HepG2 (cell line): ENCODE data around the gene FAT1. TPM values are rescaled to one million over a fixed set of nuclear protein-coding genes. Genes with fewer than 3 reads are reported as not detected.

Experiments used
- AGO1 ChIP-seq: fragments of 200-400 bp; formaldehyde crosslinking; IDR thresholded peaks from 2 replicates; pipeline ENCODE4 v1.6.1; 2017; ENCODE audit warnings: mild to moderate bottlenecking, low read depth, low read length, moderate library complexity; ENCODE audit not compliant: poor library complexity, severe bottlenecking
- ATF7 ChIP-seq, 2 experiments: fragments of 450-650 bp in 1 of 2; sonication (generic) in 1 of 2; formaldehyde crosslinking in 1 of 2; IDR thresholded peaks; 2 replicates each; pipeline versions ENCODE4 v1.4.0 to v1.6.1; 2016 to 2020; ENCODE audit warnings: antibody characterized with exemption in 1 of 2, mild to moderate bottlenecking in 1 of 2, missing genetic modification reagents in 1 of 2
- ATF7-NPFF ChIP-seq: sonication (generic); formaldehyde crosslinking; IDR thresholded peaks from 2 replicates; pipeline ENCODE4 v1.8.1; 2023; ENCODE audit warnings: mild to moderate bottlenecking, low read depth, missing genetic modification reagents, moderate library complexity
- GZF1 ChIP-seq: sonication (generic); formaldehyde crosslinking; IDR thresholded peaks from 2 replicates; pipeline ENCODE4 v1.5.1; 2020; ENCODE audit warnings: mild to moderate bottlenecking, missing genetic modification reagents
- PITX1 ChIP-seq: sonication (generic); formaldehyde crosslinking; IDR thresholded peaks from 2 replicates; pipeline ENCODE4 v1.5.1; 2020; ENCODE audit warnings: mild to moderate bottlenecking, missing genetic modification reagents
- RNF2 ChIP-seq: fragments of 450-650 bp; conservative IDR thresholded peaks from 2 replicates; pipeline ENCODE4 v1.6.1; 2016; ENCODE audit warnings: low read depth
- RXRB ChIP-seq: IDR thresholded peaks from 2 replicates; pipeline ENCODE4 v1.6.1; 2016; ENCODE audit warnings: borderline replicate concordance, missing genetic modification reagents, missing compliant biosample characterization
- SKI ChIP-seq: fragments of 450-650 bp; IDR thresholded peaks from one replicate; pipeline ENCODE4 v1.6.1; 2018; ENCODE audit warnings: mild to moderate bottlenecking; ENCODE audit not compliant: partially characterized antibody
- TRAFD1 ChIP-seq: sonication (generic); formaldehyde crosslinking; IDR thresholded peaks from 2 replicates; pipeline ENCODE4 v1.5.1; 2020; ENCODE audit warnings: missing genetic modification reagents, mild to moderate bottlenecking, borderline replicate concordance
- ZFP90 ChIP-seq: sonication (generic); formaldehyde crosslinking; IDR thresholded peaks from 2 replicates; pipeline ENCODE4 v1.8.0; 2022; ENCODE audit warnings: missing genetic modification reagents, mild to moderate bottlenecking, inconsistent platforms, borderline replicate concordance
- ZNF10 ChIP-seq: sonication (generic); formaldehyde crosslinking; IDR thresholded peaks from 2 replicates; pipeline ENCODE4 v1.4.0; 2020; ENCODE audit warnings: mild to moderate bottlenecking, low read depth, missing genetic modification reagents, borderline replicate concordance
- ZNF264 ChIP-seq: sonication (generic); formaldehyde crosslinking; IDR thresholded peaks from 2 replicates; pipeline ENCODE4 v1.4.0; 2020; ENCODE audit warnings: missing genetic modification reagents
- ZNF317 ChIP-seq: sonication (generic); formaldehyde crosslinking; IDR thresholded peaks from 2 replicates; pipeline ENCODE4 v1.5.0; 2020; ENCODE audit warnings: mild to moderate bottlenecking, missing genetic modification reagents
- ZNF329 ChIP-seq: sonication (generic); formaldehyde crosslinking; IDR thresholded peaks from 2 replicates; pipeline ENCODE4 v1.9.0; 2021; ENCODE audit warnings: low read depth, mild to moderate bottlenecking, missing genetic modification reagents
- ZNF564 ChIP-seq: sonication (generic); formaldehyde crosslinking; IDR thresholded peaks from 2 replicates; pipeline ENCODE4 v1.8.1; 2023; ENCODE audit warnings: mild to moderate bottlenecking, missing genetic modification reagents
- ZNF770 ChIP-seq: sonication (generic); formaldehyde crosslinking; IDR thresholded peaks from 2 replicates; pipeline ENCODE4 v1.5.0; 2020; ENCODE audit warnings: mild to moderate bottlenecking, missing genetic modification reagents
- ZNF776 ChIP-seq: sonication (generic); formaldehyde crosslinking; IDR thresholded peaks from 2 replicates; pipeline ENCODE4 v1.4.0; 2020; ENCODE audit warnings: mild to moderate bottlenecking, missing genetic modification reagents
- polyA plus RNA-seq, 8 experiments: library from polyadenylated mRNA; depleted of rRNA in 3 of 8; stranded (reverse) in 7 of 8; unstranded in 1 of 8; fragments of >200 nt; fragmentation: Illumina TruSeq in 4 of 8; extraction: Trizol in 4 of 8; gene quantifications; 2 replicates each; pipeline versions ENCODE4 v1.2.1 to v1.2.3, GENCODE V29; 2011 to 2016; ENCODE audit warnings: low read depth in 4 of 8, missing spikeins in 1 of 8, mixed read lengths in 1 of 8; ENCODE audit not compliant: insufficient read depth in 1 of 8
- total RNA-seq, 5 experiments: library from RNA; depleted of rRNA; stranded (reverse); fragments of >200 nt; fragmentation: Illumina TruSeq; extraction: Trizol; gene quantifications; 2 replicates each; pipeline ENCODE4 v1.2.3, GENCODE V29; 2016; ENCODE audit warnings: low read depth in 1 of 5
- TF ChIP-seq, protein P1 (sequence below): sonication (generic); formaldehyde crosslinking; IDR thresholded peaks from 2 replicates; pipeline ENCODE4 v1.4.0; 2020; ENCODE audit warnings: missing genetic modification reagents, mild to moderate bottlenecking, borderline replicate concordance
- TF ChIP-seq, protein P2 (sequence below): sonication (generic); formaldehyde crosslinking; conservative IDR thresholded peaks from 2 replicates; pipeline ENCODE4 v1.4.0; 2020; ENCODE audit warnings: mild to moderate bottlenecking, missing genetic modification reagents, moderate library complexity

The FAT1 gene
- total and polyA plus RNA-seq, 2 of the 13 experiments (the other 11 are each of a cell fraction or from before 2014, with no cell fraction given): 185 to 216 TPM

- peak; percentile 64 for TF ChIP-seq ZNF770 (CRISPR knock-in tag)
- peak; percentile 88 for TF ChIP-seq ATF7 (IDR thresholded peaks at IDR 0.05)
- peak; percentile 86; the same call in 1 of the 2 replicates for TF ChIP-seq ATF7 (CRISPR knock-in tag; IDR thresholded peaks at IDR 0.05)
- 0 out of 2 replicates have a peak, but pooled peaks have one; percentile 71 for TF ChIP-seq ZNF264 (CRISPR knock-in tag)
- peak; percentile 92 for TF ChIP-seq RXRB (CRISPR knock-in tag)
- peak; percentile 80 for TF ChIP-seq PITX1 (CRISPR knock-in tag)
- TF ChIP-seq, protein P1, sequence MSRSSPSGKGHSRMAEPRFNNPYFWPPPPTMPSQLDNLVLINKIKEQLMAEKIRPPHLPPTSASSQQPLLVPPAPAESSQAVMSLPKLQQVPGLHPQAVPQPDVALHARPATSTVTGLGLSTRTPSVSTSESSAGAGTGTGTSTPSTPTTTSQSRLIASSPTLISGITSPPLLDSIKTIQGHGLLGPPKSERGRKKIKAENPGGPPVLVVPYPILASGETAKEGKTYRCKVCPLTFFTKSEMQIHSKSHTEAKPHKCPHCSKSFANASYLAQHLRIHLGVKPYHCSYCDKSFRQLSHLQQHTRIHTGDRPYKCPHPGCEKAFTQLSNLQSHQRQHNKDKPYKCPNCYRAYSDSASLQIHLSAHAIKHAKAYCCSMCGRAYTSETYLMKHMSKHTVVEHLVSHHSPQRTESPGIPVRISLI (CRISPR knock-in tag): peak; percentile 47; the same call in 1 of the 2 replicates
- no peak for TF ChIP-seq ZNF776 (CRISPR knock-in tag)
- TF ChIP-seq GZF1 (CRISPR knock-in tag): no peak
- TF ChIP-seq SKI: peak; percentile 89
- TF ChIP-seq TRAFD1: no peak
- no peak for TF ChIP-seq RNF2
- TF ChIP-seq ZNF10: no peak
- TF ChIP-seq ATF7-NPFF: no peak
- peak; percentile 50; the same call in 1 of the 2 replicates for TF ChIP-seq ZNF317 (CRISPR knock-in tag)
- TF ChIP-seq ZNF564 (CRISPR knock-in tag): 0 out of 2 replicates have a peak, but pooled peaks have one; percentile 59
- TF ChIP-seq, protein P2, sequence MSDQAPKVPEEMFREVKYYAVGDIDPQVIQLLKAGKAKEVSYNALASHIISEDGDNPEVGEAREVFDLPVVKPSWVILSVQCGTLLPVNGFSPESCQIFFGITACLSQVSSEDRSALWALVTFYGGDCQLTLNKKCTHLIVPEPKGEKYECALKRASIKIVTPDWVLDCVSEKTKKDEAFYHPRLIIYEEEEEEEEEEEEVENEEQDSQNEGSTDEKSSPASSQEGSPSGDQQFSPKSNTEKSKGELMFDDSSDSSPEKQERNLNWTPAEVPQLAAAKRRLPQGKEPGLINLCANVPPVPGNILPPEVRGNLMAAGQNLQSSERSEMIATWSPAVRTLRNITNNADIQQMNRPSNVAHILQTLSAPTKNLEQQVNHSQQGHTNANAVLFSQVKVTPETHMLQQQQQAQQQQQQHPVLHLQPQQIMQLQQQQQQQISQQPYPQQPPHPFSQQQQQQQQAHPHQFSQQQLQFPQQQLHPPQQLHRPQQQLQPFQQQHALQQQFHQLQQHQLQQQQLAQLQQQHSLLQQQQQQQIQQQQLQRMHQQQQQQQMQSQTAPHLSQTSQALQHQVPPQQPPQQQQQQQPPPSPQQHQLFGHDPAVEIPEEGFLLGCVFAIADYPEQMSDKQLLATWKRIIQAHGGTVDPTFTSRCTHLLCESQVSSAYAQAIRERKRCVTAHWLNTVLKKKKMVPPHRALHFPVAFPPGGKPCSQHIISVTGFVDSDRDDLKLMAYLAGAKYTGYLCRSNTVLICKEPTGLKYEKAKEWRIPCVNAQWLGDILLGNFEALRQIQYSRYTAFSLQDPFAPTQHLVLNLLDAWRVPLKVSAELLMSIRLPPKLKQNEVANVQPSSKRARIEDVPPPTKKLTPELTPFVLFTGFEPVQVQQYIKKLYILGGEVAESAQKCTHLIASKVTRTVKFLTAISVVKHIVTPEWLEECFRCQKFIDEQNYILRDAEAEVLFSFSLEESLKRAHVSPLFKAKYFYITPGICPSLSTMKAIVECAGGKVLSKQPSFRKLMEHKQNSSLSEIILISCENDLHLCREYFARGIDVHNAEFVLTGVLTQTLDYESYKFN (CRISPR knock-in tag): peak; percentile 97
- no peak for TF ChIP-seq ZFP90 (CRISPR knock-in tag)
- no peak for TF ChIP-seq AGO1
- 0 out of 2 replicates have a peak, but pooled peaks have one; percentile 34 for TF ChIP-seq ZNF329
Measured at GRCh38 chr4:186755550-186756519, 32.2 kb upstream of the FAT1 start (continued).
